Urothelium cell line (cell line): ENCODE data around the gene CES2.
"Not testable (repeated sequence)": the region's sequence is repeated elsewhere in the genome, so short reads cannot be mapped to it uniquely, and the experiment has no call there.

Experiments used
- DNase-seq: peaks from one replicate; pipeline ENCODE4 v3.0.0; 2011; ENCODE audit warnings: low spot score, mixed read lengths
- FAIRE-seq: peaks from 2 replicates; lab custom pipeline; 2011; peaks lifted over from hg19 to GRCh38; lab: Jason Lieb, UNC

CES2 gene

DNA sequence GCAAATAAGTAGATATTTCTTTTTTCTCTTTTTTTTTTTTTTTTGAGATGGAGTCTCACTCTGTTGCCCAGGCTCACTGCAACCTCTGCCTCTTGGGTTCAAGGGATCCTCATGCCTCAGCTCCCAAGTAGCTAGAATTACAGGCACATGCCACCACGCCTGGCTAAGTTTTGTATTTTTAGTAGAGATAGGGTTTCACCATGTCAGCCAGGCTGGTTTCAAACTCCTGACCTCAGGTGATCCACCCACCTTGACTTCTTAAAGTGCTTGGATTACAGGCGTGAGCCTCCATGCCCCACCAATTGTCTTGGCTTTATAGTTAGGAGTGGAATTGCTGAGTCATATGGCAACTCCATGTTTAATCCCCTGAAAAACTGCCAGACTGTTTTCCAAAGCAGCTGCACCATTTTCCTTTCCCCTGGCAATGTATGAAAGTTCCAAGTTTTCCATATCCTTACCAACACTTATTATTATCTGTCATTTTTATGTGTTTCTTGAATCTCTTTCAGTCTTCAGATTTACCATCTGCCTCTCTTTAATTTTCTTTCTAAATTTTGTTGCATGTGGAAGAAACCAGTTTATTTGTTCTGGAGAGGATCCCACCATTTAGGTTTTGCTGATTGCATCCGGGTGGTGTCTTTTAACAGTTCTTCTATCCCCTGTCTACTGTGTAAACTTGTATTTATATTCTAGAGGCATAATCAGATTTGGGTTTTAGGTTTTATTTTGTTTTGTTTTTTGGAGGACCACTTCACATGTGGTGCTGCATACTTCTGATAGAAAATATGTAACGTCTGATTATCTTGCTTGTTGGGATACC is 15.9 kb downstream of the CES2 start:
- FAIRE-seq, result no peak
- DNase-seq, result no peak

DNA sequence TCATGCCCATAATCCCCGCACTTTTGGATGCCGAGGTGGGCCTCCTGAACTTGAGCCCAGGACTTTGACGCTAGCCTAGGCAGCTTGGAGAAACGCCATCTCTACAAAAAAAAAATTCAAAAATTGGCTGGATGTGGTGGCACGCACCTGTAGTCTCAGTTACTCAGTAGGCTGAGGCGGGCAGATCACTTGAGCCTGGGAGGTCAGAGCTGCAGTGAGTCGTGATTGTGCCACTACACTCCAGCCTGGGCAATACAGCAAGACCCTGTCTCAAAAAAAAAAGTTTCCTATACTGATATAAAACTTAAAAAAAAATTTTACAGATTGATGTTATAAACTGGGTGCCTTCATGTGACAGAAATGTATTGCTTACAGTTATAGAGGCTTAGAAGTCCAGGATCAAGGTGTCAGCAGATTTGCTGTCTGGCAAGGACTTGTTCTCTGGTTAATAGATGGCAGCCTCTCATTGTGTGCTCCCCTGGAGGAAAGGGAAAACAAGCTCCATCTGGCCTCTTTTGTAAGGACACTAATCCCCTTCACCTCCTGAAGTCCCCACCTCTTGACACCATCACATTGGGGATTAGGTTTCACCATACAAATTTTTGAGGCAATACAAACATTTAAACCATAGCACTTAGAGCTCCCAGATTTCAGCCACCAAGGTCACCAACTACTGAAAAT is 17.3 kb downstream of the CES2 start:
- no peak for FAIRE-seq

DNA sequence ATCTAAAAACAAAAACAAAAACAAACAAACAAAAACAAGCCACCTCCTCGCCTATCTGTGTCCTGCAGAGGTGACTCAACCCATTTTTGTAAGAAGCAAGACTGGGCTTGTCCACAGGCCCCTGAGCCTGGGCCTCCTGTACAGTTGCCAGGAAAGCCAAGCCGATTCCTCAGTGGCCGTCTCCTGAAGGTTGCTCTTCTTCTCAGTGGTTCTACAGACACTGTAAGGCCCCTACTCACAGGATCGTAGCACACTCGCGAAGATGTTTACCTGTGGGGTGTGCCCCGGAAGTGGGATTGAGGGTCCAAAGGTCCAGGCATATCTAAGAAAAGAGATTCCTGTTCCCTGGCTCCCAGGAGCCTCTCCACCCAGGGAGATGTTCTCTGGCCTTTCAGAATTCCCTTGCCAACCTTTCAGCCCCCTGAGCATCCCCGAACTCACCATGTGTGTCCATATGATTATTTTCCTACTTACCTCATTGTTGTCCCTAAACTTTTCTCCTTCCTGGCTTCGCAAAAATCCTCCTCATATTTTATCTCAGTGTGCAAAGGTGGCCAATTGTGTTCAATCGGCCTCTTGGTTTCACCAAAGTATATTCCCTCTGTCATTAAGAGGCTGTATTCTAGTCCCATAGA is 18.3 kb downstream of the CES2 start:
- no peak for FAIRE-seq
- no peak for DNase-seq

More for the DNA sequence above, 17.3 kb downstream of the CES2 start:
- no peak for DNase-seq

DNA sequence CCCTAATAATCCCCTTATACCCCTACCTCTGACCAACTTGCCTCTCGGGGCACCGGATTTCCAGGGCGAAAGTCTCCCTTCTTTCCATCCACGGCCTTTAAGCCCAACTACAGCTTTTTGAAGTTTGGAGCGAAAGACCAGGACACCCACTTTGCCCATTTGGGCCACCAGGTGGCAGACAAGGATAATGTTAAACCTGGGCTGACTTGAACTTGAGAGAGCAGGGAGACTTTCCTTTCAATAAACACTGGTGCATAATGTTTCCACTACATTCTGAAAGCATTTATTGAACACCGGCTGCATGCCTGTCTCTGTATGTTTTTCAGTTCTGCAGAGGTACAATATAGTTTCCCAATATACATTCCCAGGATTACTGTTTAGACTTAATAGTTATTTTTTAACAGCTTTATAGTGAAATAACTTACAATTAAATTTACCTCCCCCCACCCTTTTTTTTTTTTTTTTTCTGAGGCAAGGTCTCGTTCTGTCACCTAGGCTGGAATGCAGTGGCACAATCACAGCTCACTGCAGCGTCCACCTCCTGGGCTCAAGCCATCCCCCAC is 18.9 kb downstream of the CES2 start:
- peak; percentile 84 for DNase-seq

DNA sequence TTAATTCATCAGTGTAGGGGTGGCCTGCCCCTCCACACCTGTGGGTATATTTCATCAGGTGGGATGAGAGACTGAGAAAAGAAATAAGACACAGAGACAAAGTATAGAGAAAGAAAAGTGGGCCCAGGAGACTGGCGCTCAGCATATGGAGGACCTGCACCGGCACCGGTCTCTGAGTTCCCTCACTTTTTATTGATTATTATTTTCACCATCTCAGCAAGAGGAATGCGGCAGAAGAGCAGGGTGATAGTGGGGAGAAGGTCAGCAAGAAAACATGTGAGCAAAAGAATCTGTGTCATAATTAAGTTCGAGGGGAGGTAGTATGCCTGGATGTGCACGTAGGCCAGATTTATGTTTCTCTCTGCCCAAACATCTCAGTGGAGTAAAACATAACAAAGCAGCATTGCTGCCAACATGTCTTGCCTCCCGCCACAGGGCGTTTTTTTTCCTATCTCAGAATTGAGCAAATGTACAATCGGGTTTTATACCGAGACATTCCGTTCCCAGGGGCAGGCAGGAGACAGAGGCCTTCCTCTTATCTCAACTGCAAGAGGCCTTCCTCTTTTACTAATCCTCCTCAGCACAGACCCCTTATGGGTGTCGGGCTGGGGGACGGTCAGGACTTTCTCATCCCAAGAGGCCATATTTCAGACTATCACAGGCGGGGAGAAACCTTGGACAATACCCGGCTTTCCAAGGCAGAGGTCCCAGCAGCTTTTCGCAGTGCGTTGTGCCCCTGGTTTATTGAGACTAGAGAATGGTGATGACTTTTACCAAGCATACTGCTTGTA is 20.2 kb downstream of the CES2 start:
- FAIRE-seq, DNase-seq: not testable (repeated sequence)

More for the DNA sequence above, 18.9 kb downstream of the CES2 start:
- no peak for FAIRE-seq

DNA sequence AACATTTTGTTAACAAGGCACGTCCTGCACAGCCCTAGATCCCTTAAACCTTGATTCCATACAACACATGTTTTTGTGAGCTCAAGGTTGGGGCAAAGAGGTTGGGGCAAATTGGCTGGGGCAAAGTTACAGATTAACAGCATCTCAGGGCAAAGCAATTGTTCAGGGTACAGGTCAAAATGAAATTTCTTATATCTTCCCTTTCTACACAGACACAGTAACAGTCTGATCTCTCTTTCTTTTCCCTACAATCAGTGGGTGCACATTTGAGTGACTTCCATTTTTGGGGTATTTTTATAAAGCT is 20.8 kb downstream of the CES2 start:
- not testable (repeated sequence) for DNase-seq, FAIRE-seq

DNA sequence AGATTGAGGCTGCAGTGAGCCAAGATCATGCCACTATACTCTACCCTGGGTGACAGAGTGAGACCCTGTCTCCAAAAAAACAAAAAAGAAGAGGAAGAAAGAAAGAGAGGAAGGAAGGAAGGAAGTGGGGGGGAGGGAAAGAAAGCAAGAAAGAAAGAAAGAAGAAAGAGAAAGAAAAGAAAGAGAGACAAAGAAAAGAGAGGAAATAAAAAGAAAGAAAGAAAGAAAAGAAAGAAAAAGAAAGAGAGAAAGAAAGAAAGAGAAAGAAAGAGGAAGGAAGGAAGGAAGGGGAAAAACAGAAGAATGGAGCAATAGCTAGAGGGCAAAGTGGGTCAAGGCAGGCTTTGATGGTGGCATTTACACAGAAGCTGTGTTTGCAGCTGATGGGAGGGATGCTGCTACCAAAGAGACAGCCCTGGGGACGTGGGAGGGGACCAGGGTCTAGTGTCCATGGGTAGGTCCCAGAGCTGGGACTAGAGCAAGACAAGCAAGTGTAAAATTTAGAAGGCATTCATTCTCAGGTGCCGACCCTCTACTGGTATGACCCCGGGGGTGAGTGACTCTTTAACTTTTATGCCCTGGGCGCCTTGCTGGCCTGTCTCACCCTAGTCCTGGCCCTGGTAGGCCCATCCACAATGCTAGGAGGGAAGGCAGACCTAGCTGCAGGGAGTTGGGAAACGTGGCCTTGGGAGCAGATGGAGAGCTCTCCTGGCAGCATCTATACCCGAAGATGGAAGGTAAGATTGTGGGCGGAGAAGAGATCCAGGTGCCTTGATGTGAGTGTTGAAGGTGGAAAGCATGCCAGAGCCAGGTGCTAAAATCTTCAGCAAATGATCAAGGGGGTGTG is 23.8 kb downstream of the CES2 start:
- DNase-seq (no peak), FAIRE-seq (no peak)

DNA sequence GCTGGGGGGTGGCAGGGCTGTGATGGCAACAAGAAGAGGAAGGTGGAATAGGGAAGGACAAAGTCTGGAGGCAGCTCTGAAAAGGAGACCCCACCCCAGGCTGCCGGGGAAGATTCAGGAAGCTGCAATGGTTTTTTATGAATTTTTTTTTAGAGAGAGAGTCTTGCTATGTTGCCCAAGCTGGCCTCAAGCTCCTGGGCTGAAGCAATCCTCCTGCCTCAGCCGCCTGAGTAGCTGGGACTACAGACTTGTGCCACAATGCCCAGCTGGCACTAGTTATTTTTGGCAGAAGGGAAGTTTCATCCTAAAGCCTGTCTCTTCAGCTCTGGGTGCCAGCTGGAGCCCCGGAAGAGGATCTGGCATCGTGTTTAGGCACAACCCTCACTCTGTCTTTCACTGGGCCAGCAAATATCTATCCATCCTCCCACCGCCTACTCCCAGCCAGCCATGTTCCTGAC is 24.4 kb downstream of the CES2 start:
- FAIRE-seq (no peak), DNase-seq (no peak)

DNA sequence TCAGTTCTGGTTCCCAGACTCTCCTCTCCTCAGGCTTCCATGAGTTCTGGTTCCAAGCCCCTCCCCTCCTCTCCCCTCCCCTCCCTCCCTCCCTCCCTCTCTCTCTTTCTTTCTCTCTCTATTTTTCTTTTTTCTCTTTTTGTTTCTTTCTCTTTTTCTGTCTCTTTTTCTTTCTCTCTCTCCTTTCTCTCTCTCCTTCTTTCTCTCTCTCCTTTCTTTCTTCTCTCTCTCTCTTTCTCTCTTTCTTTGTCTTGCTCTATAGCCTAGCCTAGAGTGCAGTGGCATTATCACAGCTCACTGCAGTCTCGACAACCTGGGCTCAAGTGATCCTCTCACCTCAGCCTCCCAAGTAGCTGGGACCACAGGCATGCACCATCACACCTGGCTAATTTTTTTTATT is 25.0 kb downstream of the CES2 start:
- FAIRE-seq, result no peak
- DNase-seq, result no peak

DNA sequence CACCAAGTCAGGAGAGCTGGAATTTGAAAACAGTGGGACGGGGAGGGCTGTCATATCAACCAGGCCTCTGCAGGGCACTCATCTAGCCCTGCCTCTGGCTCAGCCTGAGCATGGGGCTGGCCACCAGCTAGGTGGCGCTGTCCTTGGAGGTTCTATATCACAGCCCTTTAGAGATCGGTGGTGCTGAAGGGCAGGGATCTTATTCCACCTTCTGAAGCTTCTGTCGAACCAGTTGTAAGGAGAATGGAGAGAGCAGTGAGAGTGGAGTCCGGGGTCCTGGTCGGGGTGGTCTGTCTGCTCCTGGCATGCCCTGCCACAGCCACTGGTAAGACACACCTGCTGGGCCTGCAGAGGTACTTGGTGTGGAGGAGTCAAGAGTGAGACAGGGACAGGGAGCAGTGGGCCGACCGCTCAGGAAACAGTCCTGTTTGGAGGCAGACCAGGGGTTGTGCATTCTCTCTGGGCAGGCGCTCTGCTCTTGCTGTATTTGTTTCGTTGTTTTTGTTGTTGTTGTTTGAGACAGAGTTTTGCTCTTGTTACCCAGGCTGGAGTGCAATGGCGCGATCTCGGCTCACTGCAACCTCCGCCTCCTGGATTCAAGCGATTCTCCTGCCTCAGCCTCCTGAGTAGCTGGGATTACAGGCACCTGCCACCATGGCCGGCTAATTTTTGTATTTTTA is 25.9 kb downstream of the CES2 start, which contains the start of gene CES3:
Gene CES3, plus strand, starts transcription at position 202 of the 680 bp plus-strand sequence. Its CDS starts 42 bp downstream, at position 244.
- DNase-seq (peak; percentile 78), FAIRE-seq (peak; percentile 37)

DNA sequence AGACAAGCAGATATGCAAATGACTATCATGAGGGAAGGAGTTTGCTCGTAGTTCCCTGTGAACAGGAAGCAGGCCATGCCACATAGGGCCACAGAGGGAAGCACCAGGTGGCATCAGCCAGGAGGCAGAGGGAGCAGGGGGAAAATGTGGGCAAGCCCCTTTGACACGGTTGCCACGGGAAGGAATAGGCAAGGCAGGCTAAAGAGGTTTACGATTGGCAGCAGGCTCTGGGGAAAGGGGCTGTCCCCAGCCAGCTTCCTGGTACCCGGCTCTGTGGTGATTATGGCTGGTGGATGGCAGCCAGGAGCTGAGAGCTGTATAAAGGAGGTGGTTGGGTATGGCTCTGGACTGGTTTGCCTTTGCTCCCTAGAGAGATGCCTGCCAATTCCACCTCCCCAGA is 26.6 kb downstream of the CES2 start:
- FAIRE-seq (no peak), DNase-seq (no peak)

DNA sequence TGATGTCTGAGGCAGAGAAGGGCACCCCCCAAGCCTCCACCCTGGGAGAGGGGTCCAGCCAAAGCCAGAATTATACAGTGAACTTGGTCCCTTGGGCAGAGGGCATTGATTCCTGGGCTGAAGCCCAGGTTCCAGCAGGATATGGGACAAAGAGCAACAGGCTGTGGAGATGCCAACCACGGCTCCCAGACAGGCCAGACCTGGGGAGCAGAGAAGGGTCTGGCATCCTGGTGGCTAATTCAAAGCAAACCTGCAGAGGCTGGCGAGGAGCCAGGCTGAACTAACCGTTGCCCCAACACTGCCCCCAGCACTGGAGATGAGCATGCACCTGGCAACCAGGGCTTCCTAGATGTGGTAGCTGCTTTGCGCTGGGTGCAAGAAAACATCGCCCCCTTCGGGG is 28.7 kb downstream of the CES2 start:
- no peak for DNase-seq

DNA sequence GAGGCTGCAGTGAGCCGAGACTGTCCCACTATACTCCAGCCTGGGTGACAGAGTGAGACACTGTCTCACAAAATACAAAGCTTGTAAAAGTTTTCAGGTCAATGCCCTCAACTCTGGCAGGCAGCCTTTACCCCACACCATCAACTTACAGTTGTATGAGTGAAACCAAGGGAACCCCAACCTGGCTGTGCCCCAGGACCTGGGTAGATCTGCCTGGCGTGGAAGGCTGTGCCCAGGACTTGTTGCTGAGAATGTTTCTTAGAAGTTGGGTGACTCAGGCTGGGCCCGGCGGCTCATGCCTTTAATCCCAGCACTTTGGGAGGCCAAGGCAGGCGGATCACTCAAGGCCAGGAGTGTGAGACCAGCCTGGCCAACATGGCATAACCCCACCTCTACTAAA is 33.5 kb downstream of the CES2 start:
- FAIRE-seq, result no peak
- DNase-seq, result no peak

More for the DNA sequence above, 28.7 kb downstream of the CES2 start:
- FAIRE-seq, result no peak

DNA sequence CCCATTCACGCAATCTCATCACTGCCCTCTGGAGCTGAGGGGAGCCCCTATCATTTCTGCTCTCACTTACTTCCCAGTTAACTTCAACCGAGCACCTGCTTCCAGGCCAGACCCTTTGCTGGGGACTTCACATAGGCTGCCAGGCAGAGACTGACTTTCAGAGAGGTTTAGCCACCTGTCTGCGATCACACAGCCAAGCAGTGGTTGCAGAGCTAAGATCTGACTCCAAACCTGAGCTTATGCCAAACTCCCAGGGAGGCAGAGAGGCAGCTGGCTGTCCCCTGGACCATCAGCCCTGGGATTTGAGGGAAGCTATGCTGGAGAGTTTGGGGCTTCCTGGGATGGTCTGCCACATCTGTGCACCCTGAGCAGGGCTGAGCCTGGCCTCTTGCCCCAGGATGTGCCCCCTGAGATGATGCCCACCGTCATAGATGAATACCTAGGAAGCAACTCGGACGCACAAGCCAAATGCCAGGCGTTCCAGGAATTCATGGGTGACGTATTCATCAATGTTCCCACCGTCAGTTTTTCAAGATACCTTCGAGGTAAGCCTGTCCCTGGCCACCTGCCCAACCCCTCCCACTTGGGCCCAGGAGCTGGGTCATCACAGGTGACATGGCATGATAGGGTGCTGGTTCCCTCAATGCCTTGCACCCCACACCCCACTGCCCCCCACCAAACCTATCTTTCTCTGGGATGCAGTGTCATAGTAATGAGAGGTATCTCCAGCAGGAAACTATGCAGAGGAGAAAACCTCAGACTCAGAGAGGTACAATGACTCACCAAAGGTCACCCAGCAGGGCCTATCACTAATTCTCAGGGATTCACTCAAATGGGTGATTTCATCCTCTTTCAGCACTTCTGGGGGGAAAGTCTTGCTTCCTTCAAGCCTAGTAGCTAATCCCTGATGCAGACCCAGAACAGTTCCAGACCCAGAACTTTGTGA is 35.7 kb downstream of the CES2 start:
- DNase-seq (peak; percentile 81), FAIRE-seq (no peak)

DNA sequence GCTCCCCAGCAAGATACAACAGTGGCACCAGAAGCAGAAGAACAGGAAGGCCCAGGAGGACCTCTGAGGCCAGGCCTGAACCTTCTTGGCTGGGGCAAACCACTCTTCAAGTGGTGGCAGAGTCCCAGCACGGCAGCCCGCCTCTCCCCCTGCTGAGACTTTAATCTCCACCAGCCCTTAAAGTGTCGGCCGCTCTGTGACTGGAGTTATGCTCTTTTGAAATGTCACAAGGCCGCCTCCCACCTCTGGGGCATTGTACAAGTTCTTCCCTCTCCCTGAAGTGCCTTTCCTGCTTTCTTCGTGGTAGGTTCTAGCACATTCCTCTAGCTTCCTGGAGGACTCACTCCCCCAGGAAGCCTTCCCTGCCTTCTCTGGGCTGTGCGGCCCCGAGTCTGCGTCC is 37.7 kb downstream of the CES2 start:
- no peak for FAIRE-seq
- no peak for DNase-seq

DNA sequence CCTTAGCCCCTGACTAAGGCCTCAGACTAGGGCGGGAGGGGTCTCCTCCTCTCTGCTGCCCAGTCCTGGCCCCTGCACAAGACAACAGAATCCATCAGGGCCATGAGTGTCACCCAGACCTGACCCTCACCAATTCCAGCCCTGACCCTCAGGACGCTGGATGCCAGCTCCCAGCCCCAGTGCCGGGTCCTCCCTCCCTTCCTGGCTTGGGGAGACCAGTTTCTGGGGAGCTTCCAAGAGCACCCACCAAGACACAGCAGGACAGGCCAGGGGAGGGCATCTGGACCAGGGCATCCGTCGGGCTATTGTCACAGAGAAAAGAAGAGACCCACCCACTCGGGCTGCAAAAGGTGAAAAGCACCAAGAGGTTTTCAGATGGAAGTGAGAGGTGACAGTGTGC is 38.4 kb downstream of the CES2 start:
- no peak for DNase-seq
- FAIRE-seq, result no peak

DNA sequence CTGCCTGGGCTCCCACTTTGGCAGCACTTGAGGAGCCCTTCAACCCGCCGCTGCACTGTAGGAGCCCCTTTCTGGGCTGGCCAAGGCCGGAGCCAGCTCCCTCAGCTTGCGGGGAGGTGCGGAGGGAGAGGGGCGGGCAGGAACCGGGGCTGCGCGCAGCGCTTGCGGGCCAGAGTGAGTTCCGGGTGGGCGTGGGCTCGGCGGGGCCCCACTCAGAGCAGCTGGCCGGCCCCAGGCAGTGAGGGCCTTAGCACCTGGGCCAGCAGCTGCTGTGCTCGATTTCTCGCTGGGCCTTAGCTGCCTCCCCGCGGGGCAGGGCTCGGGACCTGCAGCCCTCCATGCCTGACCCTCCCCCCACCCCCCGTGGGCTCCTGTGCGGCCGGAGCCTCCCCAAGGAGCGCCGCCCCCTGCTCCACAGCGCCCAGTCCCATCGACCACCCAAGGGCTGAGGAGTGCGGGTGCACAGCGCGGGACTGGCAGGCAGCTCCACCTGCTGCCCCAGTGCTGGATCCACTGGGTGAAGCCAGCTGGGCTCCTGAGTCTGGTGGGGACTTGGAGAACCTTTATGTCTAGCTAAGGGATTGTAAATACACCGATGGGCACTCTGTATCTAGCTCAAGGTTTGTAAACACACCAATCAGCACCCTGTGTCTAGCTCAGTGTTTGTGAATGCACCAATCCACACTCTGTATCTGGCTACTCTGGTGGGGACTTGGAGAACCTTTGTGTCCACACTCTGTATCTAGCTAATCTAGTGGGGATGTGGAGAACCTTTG is 39.0 kb downstream of the CES2 start:
- not testable (repeated sequence) for FAIRE-seq

More for the DNA sequence above, 39.0 kb downstream of the CES2 start:
- DNase-seq, result not testable (repeated sequence)
